Duodenal mucosa (tissue), 2 donors: ENCODE data around the gene PRAMEF10.
"Not testable (repeated sequence)": the region's sequence is repeated elsewhere in the genome, so short reads cannot be mapped to it uniquely, and the experiment has no call there.

ENCODE experiments used
- H3K27ac ChIP-seq: one replicate; pipeline ENCODE4 v1.7.0; 2013; ENCODE audit warnings: low read depth, low read length
- H3K27me3 ChIP-seq, 2 donors: one replicate each; pipeline ENCODE4 v1.7.0; 2013; ENCODE audit warnings: low read length in 2 of 2, control low read depth in 1 of 2; ENCODE audit not compliant: insufficient read depth in 2 of 2, control insufficient read depth in 1 of 2
- H3K36me3 ChIP-seq, 2 donors: one replicate each; pipeline ENCODE4 v1.7.0; 2013; ENCODE audit warnings: low read length in 2 of 2, control low read depth in 1 of 2; ENCODE audit not compliant: insufficient read depth in 2 of 2, control insufficient read depth in 1 of 2
- H3K4me1 ChIP-seq, 2 donors: one replicate each; pipeline ENCODE4 v1.7.0; 2013; ENCODE audit warnings: low read length in 2 of 2, control low read depth in 1 of 2; ENCODE audit not compliant: insufficient read depth in 2 of 2, control insufficient read depth in 1 of 2
- H3K4me3 ChIP-seq, 2 donors: one replicate each; pipeline ENCODE4 v1.7.0; 2013; ENCODE audit warnings: low read length in 2 of 2, low read depth in 1 of 2
- H3K9ac ChIP-seq, 2 donors: one replicate each; pipeline ENCODE4 v1.7.0; 2013; ENCODE audit warnings: low read length in 2 of 2, low read depth in 1 of 2
- H3K9me3 ChIP-seq, 2 donors: one replicate each; pipeline ENCODE4 v1.7.0; 2013; ENCODE audit warnings: low read length in 2 of 2, control low read depth in 1 of 2; ENCODE audit not compliant: control insufficient read depth in 1 of 2

Gene PRAMEF10

DNA sequence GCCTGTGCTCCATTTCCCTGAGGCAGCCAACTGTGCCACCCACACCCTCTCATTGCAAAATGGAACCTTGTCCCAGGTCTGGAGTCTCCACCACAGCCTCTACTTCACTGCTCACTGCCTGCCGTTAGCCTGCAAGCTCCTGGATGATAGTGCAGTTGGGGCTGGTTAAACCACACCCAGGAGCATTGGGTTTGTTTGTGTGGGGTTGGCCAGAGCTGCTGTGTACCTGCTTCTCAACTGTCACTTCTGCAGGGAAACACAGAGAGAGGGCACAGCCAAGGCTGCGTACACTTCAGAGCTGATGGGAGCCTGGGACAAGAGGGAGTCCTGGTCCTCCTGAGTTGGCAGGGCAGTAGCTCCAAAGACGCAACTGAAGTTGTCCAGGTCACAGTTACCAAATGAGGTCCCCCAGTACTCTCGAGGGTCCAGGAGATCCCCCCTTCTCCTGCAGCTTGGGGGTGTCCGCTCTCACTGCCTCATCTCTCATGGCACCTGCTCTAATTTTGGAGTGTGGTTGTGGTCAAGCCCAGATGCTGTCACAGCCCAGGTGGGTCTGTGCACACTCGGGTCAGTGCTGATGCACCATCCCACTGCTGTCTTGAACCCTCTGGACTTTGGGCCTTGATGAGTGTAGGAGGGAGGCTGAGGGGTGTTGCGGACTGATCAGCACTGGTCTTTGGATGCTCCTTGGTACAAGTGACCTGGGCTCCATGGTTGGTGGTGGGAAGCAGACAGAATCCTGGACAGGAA is 34.8 kb downstream of the PRAMEF10 start:
- H3K27me3 ChIP-seq, H3K9me3 ChIP-seq, H3K9ac ChIP-seq, H3K4me1 ChIP-seq, H3K36me3 ChIP-seq, H3K27ac ChIP-seq, H3K4me3 ChIP-seq: not testable (repeated sequence)

- H3K36me3 ChIP-seq, H3K27me3 ChIP-seq, H3K9me3 ChIP-seq, H3K9ac ChIP-seq, H3K27ac ChIP-seq, H3K4me3 ChIP-seq, H3K4me1 ChIP-seq: not testable (repeated sequence)
Observed at GRCh38 chr1:12856786-12857185, 41.3 kb downstream of the PRAMEF10 start, which contains the start of gene PRAMEF2. Gene PRAMEF2, plus strand, starts transcription at chr1:12857086. Its CDS starts 1,924 bp downstream, at chr1:12859010.

GRCh38 chr1:12851779-12852178 is 46.3 kb downstream of the PRAMEF10 start:
- no peak overlapping the region for H3K27ac ChIP-seq
- no peaks in the 10 kb centered on the region for H3K27me3 ChIP-seq
- H3K4me1 ChIP-seq = no peaks in the 10 kb centered on the region
- H3K9ac ChIP-seq = no peak overlapping the region
- H3K36me3 ChIP-seq = no peaks in the 10 kb centered on the region
- H3K4me3 ChIP-seq = no peak overlapping the region
- no peaks in the 10 kb centered on the region for H3K9me3 ChIP-seq

- not testable (repeated sequence) for H3K9me3 ChIP-seq, H3K27me3 ChIP-seq, H3K4me3 ChIP-seq, H3K27ac ChIP-seq, H3K9ac ChIP-seq, H3K4me1 ChIP-seq, H3K36me3 ChIP-seq
Observed at GRCh38 chr1:12848620-12849019, 49.5 kb downstream of the PRAMEF10 start, which contains the start of gene HNRNPCL1. Gene HNRNPCL1, minus strand, starts transcription at chr1:12848720. Its CDS starts 431 bp downstream, at chr1:12848289.
